SK-N-SH treated with all-trans-retinoic acid at 6 μM for 48 hours (cell line): ENCODE data around the gene BRICD5.

Experiments
- BACH2 ChIP-seq: fragments of 250-450 bp; sonication (Bioruptor Pico); IDR thresholded peaks from 2 replicates; pipeline ENCODE4 v1.9.0; 2021; ENCODE audit warnings: mild to moderate bottlenecking, borderline replicate concordance
- GLIS3 ChIP-seq: fragments of 250-450 bp; sonication (Bioruptor Pico); IDR thresholded peaks from 2 replicates; pipeline ENCODE4 v1.5.0; 2020; ENCODE audit warnings: mild to moderate bottlenecking, moderate library complexity
- RARB ChIP-seq: fragments of 250-450 bp; sonication (Bioruptor Pico); IDR thresholded peaks from 2 replicates; pipeline ENCODE4 v1.8.0; 2021; ENCODE audit warnings: mild to moderate bottlenecking, moderate library complexity
- SNAI2 ChIP-seq: fragments of 250-450 bp; sonication (Bioruptor Pico); IDR thresholded peaks from 2 replicates; pipeline ENCODE4 v1.5.0; 2020; ENCODE audit warnings: mild to moderate bottlenecking, moderate library complexity
- TCF4 ChIP-seq: fragments of 250-450 bp; sonication (Bioruptor Pico); IDR thresholded peaks from 2 replicates; pipeline ENCODE4 v1.8.0; 2021; ENCODE audit warnings: mild to moderate bottlenecking, moderate library complexity, borderline replicate concordance
- TOX ChIP-seq: fragments of 250-450 bp; sonication (Bioruptor Pico); IDR thresholded peaks from 2 replicates; pipeline ENCODE4 v1.8.0; 2021; ENCODE audit warnings: mild to moderate bottlenecking, moderate library complexity, borderline replicate concordance
- ZFP3 ChIP-seq: fragments of 250-450 bp; sonication (Bioruptor Pico); IDR thresholded peaks from 2 replicates; pipeline ENCODE4 v1.5.0; 2020; ENCODE audit warnings: mild to moderate bottlenecking, moderate library complexity
- ZFP30 ChIP-seq: fragments of 450-650 bp; formaldehyde crosslinking; IDR thresholded peaks from 2 replicates; pipeline ENCODE4 v1.5.0; 2022; ENCODE audit warnings: mild to moderate bottlenecking, moderate library complexity
- ZNF70 ChIP-seq: fragments of 450-650 bp; formaldehyde crosslinking; IDR thresholded peaks from 2 replicates; pipeline ENCODE4 v1.5.0; 2020; ENCODE audit warnings: mild to moderate bottlenecking, moderate library complexity
- TF ChIP-seq, protein P1 (sequence below): fragments of 250-450 bp; sonication (Bioruptor Pico); IDR thresholded peaks from 2 replicates; pipeline ENCODE4 v1.8.0; 2020; ENCODE audit warnings: mild to moderate bottlenecking, moderate library complexity, borderline replicate concordance
- TF ChIP-seq, protein P2 (sequence below): fragments of 250-450 bp; sonication (Bioruptor Pico); IDR thresholded peaks from 2 replicates; pipeline ENCODE4 v1.5.0; 2020; ENCODE audit warnings: mild to moderate bottlenecking, moderate library complexity

DNA sequence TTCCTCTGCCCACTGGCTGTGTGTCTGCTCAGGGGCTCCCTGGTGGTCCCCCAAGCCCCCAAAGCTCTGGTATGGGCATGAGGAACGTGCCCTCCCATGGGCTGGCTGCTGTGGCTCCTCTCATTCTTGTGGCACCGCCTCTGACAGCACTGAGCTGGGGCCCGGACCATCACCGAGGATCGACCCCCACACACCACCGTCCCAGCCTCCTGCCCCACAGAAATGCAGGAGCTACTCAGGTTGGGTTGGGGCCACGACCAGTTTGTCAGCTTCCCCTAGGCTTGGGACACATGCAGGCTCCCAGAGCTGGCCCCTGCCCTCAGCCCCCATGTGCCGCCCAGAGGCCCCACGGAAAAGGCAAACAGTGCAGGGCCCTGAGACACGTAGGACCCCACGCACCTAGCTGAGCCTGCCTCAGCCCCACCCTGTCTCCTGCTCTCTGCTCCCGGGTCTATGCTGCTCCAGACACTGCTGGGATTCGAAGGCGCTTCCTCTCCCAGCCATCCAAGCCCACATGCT is 11.0 kb downstream of the BRICD5 start:
- TF ChIP-seq BACH2 (CRISPR knock-in tag) (no peak), ZFP30 (no peak), TOX (CRISPR knock-in tag) (no peak), ZFP3 (CRISPR knock-in tag) (no peak), RARB (CRISPR knock-in tag) (no peak), TCF4 (no peak), ZNF70 (CRISPR knock-in tag) (no peak), GLIS3 (CRISPR knock-in tag) (no peak), SNAI2 (no peak)
- TF ChIP-seq, protein P1, sequence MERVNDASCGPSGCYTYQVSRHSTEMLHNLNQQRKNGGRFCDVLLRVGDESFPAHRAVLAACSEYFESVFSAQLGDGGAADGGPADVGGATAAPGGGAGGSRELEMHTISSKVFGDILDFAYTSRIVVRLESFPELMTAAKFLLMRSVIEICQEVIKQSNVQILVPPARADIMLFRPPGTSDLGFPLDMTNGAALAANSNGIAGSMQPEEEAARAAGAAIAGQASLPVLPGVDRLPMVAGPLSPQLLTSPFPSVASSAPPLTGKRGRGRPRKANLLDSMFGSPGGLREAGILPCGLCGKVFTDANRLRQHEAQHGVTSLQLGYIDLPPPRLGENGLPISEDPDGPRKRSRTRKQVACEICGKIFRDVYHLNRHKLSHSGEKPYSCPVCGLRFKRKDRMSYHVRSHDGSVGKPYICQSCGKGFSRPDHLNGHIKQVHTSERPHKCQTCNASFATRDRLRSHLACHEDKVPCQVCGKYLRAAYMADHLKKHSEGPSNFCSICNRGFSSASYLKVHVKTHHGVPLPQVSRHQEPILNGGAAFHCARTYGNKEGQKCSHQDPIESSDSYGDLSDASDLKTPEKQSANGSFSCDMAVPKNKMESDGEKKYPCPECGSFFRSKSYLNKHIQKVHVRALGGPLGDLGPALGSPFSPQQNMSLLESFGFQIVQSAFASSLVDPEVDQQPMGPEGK, result no peak
- TF ChIP-seq, protein P2, sequence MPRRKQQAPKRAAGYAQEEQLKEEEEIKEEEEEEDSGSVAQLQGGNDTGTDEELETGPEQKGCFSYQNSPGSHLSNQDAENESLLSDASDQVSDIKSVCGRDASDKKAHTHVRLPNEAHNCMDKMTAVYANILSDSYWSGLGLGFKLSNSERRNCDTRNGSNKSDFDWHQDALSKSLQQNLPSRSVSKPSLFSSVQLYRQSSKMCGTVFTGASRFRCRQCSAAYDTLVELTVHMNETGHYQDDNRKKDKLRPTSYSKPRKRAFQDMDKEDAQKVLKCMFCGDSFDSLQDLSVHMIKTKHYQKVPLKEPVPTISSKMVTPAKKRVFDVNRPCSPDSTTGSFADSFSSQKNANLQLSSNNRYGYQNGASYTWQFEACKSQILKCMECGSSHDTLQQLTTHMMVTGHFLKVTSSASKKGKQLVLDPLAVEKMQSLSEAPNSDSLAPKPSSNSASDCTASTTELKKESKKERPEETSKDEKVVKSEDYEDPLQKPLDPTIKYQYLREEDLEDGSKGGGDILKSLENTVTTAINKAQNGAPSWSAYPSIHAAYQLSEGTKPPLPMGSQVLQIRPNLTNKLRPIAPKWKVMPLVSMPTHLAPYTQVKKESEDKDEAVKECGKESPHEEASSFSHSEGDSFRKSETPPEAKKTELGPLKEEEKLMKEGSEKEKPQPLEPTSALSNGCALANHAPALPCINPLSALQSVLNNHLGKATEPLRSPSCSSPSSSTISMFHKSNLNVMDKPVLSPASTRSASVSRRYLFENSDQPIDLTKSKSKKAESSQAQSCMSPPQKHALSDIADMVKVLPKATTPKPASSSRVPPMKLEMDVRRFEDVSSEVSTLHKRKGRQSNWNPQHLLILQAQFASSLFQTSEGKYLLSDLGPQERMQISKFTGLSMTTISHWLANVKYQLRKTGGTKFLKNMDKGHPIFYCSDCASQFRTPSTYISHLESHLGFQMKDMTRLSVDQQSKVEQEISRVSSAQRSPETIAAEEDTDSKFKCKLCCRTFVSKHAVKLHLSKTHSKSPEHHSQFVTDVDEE, result no peak
